ENCODE measurements around the gene YIPF3. TPM values are rescaled to one million over a fixed set of nuclear protein-coding genes. Genes with fewer than 3 reads are reported as not detected.

Gene YIPF3
- total RNA-seq, 1 experiment from 2014 or later: 81.8 TPM

DNA sequence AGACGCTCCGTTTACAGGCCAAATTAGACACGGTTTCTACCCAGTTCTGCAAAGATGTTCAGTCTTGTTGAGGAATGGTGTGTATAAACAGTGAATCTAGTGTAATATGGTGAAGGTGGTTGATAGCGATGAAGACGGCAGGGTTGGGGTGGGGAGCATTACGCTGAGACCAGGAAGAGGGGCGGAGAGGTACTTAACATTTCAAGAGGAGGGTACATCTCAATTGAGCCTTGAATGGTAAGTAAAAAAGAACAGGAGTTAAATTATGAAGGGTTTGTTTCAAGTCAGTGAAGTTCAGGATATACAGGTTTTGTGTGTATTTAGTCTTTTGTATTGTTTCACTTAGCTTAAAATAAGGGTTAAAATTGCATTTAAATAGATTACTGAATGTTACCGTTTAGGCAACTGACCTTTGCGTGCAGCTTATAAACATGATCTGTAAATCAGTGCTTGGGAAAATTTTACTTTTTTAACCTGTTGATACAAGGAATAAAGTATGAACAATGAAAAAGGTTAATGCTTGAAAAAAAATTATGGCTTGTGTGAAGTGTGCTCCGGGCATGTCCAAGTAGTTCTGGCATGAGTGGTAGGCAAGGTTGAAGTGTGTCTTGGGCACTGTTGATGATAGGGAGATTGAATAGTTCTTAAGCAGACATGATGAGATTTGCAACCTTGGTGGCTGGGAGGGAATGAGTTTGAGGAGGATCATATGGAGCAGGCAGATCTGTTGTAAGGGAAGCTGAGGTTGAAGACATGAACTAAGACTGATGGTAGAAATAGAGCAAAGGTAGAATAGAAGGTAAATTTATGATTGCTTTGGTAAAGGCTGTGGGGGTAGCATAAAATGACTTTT lies 1.0 kb upstream of the YIPF3 start:
- POLR2A ChIA-PET: interaction anchor here (1.2 kb wide), 1 partner anchor 14 kb away, joined by 3 read pairs; no protein-coding TSS in a partner anchor
- in situ Hi-C loops (cut with HindIII; ENCODE audit: low pct_unique_long_range_greater_than_20kb, low sequenced_read_pairs) (no loop called here), intact Hi-C loops (cut with micrococcal nuclease; ENCODE audit: unreplicated experiment) (no loop called here)
- Histone ChIP-seq H3K27me3 (ENCODE audit: control insufficient read depth, insufficient read depth, low read length) (no peaks in the 10 kb centered on the region), H3K36me3 (ENCODE audit: control insufficient read depth, insufficient read depth, low read length) (peaks cover 30% of the 10 kb centered on the region), H3K4me1 (ENCODE audit: control insufficient read depth, insufficient read depth, low read length) (peaks cover 15% of the 10 kb centered on the region), H3K4me3 (ENCODE audit: low read depth in 2 of 2, low read length in 2 of 2) (peak overlapping the region; percentile 90 to 100), H3K27ac (ENCODE audit: low read length) (peak overlapping the region; percentile 86), H3K9me3 (ENCODE audit: control insufficient read depth, insufficient read depth, low read depth, low read length) (no peaks in the 10 kb centered on the region)
- peak; percentile 5; the same call in 1 of the 2 replicates for ATAC-seq
- TF ChIP-seq POLR2AphosphoS5 (IDR thresholded peaks at IDR 0.05; ENCODE audit: low read depth, low read length) (no peak), TCF7L2 (IDR thresholded peaks at IDR 0.05; ENCODE audit: low read depth, low read length) (no peak), SIN3A (IDR thresholded peaks at IDR 0.05; ENCODE audit: borderline replicate concordance, insufficient read depth, low read depth, low read length) (no peak)
- TF ChIP-seq, protein P1, sequence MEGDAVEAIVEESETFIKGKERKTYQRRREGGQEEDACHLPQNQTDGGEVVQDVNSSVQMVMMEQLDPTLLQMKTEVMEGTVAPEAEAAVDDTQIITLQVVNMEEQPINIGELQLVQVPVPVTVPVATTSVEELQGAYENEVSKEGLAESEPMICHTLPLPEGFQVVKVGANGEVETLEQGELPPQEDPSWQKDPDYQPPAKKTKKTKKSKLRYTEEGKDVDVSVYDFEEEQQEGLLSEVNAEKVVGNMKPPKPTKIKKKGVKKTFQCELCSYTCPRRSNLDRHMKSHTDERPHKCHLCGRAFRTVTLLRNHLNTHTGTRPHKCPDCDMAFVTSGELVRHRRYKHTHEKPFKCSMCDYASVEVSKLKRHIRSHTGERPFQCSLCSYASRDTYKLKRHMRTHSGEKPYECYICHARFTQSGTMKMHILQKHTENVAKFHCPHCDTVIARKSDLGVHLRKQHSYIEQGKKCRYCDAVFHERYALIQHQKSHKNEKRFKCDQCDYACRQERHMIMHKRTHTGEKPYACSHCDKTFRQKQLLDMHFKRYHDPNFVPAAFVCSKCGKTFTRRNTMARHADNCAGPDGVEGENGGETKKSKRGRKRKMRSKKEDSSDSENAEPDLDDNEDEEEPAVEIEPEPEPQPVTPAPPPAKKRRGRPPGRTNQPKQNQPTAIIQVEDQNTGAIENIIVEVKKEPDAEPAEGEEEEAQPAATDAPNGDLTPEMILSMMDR (IDR thresholded peaks at IDR 0.05): no peak
- TF ChIP-seq, protein P2, sequence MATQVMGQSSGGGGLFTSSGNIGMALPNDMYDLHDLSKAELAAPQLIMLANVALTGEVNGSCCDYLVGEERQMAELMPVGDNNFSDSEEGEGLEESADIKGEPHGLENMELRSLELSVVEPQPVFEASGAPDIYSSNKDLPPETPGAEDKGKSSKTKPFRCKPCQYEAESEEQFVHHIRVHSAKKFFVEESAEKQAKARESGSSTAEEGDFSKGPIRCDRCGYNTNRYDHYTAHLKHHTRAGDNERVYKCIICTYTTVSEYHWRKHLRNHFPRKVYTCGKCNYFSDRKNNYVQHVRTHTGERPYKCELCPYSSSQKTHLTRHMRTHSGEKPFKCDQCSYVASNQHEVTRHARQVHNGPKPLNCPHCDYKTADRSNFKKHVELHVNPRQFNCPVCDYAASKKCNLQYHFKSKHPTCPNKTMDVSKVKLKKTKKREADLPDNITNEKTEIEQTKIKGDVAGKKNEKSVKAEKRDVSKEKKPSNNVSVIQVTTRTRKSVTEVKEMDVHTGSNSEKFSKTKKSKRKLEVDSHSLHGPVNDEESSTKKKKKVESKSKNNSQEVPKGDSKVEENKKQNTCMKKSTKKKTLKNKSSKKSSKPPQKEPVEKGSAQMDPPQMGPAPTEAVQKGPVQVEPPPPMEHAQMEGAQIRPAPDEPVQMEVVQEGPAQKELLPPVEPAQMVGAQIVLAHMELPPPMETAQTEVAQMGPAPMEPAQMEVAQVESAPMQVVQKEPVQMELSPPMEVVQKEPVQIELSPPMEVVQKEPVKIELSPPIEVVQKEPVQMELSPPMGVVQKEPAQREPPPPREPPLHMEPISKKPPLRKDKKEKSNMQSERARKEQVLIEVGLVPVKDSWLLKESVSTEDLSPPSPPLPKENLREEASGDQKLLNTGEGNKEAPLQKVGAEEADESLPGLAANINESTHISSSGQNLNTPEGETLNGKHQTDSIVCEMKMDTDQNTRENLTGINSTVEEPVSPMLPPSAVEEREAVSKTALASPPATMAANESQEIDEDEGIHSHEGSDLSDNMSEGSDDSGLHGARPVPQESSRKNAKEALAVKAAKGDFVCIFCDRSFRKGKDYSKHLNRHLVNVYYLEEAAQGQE (IDR thresholded peaks at IDR 0.05; ENCODE audit: insufficient read depth in 1 of 2, low read depth in 2 of 2, low read length in 1 of 2): no peak
- DNase-seq (ENCODE audit: low read depth, low spot score): no peak
- CTCF ChIA-PET: no interaction called here
- BruUV-seq (replicated peaks): TSS peak; percentile 86

DNA sequence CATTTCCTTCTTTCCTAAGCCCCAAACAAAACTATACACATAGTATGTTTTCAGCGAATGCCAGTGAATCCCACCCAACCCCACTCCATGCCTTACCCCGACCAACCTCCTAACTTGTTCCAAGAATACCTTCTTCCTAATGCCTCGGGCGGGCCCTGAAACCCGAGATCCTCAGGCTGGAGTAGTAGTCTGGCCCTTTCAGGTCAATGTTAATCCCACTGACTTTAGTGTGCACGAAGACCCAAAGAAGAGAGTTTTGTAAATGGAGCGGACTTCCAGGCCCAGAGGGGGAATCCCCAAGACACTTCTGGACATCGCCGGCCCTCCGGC lies 394 bp downstream of the YIPF3 start:
- peak; percentile 5; the same call in 1 of the 2 replicates for ATAC-seq
- intact Hi-C loops (cut with micrococcal nuclease; ENCODE audit: unreplicated experiment): no loop called here
- H3K36me3 ChIP-seq (ENCODE audit: control insufficient read depth, insufficient read depth, low read length): peaks cover 23% of the 10 kb centered on the region
- TF ChIP-seq, protein P2 (IDR thresholded peaks at IDR 0.05; ENCODE audit: insufficient read depth in 1 of 2, low read depth in 2 of 2, low read length in 1 of 2): no peak
- TF ChIP-seq POLR2AphosphoS5 (IDR thresholded peaks at IDR 0.05; ENCODE audit: low read depth, low read length): no peak
- TF ChIP-seq, protein P1 (IDR thresholded peaks at IDR 0.05): no peak
- TF ChIP-seq TCF7L2 (IDR thresholded peaks at IDR 0.05; ENCODE audit: low read depth, low read length): no peak
- no peak for TF ChIP-seq SIN3A (IDR thresholded peaks at IDR 0.05; ENCODE audit: borderline replicate concordance, insufficient read depth, low read depth, low read length)
- H3K4me1 ChIP-seq (ENCODE audit: control insufficient read depth, insufficient read depth, low read length): peaks cover 15% of the 10 kb centered on the region
- ChIA-PET POLR2A (no interaction called here), CTCF (no interaction called here)
- no TSS peak for BruUV-seq (replicated peaks)
- H3K4me3 ChIP-seq (ENCODE audit: low read depth in 2 of 2, low read length in 2 of 2): peak overlapping the region; percentile 90 to 100
- in situ Hi-C loops (cut with HindIII; ENCODE audit: low pct_unique_long_range_greater_than_20kb, low sequenced_read_pairs): no loop called here
- peak overlapping the region; percentile 86 for H3K27ac ChIP-seq (ENCODE audit: low read length)
- no peak for DNase-seq (ENCODE audit: low read depth, low spot score)
- H3K27me3 ChIP-seq (ENCODE audit: control insufficient read depth, insufficient read depth, low read length): no peaks in the 10 kb centered on the region
- no peaks in the 10 kb centered on the region for H3K9me3 ChIP-seq (ENCODE audit: control insufficient read depth, insufficient read depth, low read depth, low read length)
